GM18868 (cell line): Measurements from ENCODE around the gene MACF1.
A peak's percentile ranks its signal among the peaks of the same experiment; 100 is the strongest.
"Not testable (repeated sequence)": the region's sequence is repeated elsewhere in the genome, so short reads cannot be mapped to it uniquely, and the experiment has no call there.

ENCODE experiments used
- ATAC-seq: cut with Tn5 transposase; IDR thresholded peaks from one replicate; pipeline ENCODE4 v1.9.1; 2021; ENCODE audit warnings: mild to moderate bottlenecking, moderate library complexity; ENCODE audit not compliant: unreplicated experiment

MACF1 gene

GRCh38 chr1:39178541-39179431, 25.7 kb upstream of the MACF1 start:
- ATAC-seq, result no peak

GRCh38 chr1:39181311-39181710, 23.2 kb upstream of the MACF1 start:
- ATAC-seq, result no peak

- no peak for ATAC-seq
These were observed 21.7 kb upstream of the MACF1 start for GRCh38 chr1:39182804-39183203.

DNA sequence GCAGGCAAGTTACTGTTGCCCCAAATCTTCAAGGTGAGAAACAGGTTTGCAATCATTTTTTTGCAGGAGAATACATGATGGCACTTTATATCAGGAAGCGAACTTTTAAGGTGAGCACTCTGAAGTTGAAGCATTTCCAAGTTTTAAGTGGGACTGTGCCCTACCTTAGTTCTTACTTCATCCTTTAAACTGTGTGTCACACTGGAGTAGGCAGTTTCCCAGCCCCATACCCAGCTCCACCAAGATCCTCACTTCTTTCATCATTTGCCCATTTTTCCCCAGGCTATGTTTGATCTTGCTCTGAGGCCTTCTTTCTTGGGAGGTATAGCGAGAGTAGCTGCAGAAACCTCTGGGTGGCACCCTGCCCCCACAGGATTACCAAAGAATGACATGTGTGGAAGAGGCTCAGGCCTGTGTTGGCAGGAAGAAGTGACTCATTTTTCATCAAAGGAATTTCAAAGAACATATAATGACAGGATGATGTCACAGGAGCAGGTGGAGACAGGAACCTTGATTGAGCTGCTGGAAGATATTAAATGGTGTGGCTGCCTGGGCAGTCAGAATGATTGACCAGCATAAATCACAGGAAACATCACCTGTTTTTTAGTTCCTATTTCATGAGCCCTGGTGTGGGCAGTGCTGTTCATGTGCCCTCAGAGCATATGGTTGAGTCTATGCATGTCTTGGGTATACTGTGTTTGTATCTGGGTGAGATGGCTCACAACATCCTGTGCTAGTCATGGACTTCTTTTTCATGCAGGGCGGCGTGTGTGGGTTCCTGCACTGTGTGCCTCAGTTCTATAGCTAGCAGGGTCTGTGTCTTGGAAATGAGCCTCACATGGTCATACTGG, 20.8 kb upstream of the MACF1 start:
- ATAC-seq, result no peak

DNA sequence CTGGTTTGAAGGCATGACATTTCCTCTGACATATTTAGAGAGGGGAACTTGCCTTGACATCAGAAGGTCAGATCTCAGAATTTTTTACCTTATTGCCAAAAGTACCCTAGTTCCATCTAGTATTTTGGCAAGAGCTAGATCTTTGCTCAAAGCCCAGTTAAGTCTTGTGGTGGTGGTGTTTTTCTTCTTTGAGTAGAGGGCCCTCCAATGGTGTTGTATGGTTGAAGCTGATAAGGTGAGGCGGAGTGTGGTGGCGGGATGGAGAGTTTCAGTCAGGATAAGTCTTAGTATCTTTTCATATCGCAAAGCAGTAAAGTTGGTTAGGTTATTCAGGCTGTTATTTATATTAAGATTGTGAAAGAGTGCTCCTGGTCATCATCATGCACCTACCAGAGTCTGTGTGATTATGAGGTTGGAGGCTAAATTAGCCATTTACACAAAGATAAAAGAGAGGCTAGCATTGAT, 20.1 kb upstream of the MACF1 start:
- ATAC-seq, result no peak

DNA sequence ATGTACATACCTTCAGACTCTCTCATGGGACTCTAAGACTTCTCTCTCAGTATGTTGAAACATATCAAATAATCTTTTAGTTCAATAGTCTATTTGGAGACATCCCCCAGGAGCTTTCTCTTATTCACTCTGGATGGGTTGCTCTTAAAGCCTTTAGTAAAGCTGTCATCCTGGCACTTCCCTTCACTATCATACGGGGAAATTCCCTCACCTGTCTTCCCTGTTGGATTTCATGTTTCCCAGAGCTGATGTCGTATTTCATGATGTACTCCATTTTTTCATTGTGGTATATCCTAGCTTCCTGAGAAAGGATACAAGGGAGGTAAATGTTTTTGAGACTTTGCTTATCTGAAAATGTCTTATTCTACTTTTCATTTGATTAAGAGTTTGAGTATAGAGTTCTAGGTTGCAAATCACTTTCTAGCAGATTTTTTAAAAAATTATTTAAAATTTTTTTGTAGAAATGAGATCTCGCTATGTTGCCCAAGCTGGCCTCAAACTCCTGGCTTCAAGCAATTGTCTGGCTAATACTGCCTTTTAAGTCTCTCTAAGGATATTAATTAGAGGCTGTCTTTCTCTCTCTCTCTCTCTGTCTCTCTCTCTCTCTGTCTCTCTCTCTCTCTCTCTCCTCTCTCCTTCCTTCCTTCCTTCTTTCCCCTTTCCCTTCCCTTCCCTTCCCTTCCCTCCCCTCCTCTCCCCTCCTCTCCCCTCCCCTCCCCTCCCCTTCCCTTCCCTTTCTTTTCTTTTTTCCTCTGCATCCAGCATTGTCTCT, 17.0 kb upstream of the MACF1 start:
- no peak for ATAC-seq

DNA sequence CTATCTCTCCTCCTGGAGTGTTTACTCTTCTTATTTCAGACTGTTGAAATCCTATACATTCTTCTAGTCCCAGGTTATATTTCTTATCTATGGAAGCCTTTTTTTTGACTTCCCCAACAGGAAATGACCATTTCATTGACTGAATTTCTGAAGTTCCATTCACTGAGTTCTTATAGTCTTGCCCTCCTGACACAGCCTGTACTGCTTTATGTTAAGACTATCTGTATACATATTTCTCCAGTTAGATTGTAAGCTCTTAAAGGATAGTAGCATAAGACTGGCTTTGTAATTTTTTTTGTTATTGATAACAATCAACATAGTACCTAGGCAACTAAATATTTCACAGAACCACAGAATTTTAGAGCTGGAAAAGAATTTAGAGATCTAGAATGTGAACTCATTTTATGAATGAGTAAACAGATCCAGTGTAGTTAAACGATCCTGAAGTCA, 14.9 kb upstream of the MACF1 start:
- ATAC-seq, result no peak

DNA sequence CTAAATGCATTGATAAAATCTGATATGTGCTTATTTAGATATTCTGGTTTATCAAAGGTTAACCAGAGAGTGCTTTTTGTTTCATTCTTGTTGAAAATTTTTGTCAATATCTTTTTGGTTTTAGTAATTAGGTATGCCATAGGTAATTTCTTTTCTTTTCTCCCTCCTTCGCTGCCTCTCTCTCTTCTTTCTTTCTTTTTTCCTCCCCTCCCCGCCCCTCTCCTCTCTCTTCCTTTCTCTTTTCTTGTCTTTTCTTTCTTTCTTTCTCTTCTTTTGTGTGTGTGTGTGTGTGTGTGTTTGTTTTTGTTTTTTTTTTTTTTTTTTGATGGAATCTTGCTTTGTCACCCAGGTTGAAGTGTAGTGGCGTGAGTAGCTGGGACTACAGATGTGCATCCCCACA, 14.4 kb upstream of the MACF1 start:
- no peak for ATAC-seq

DNA sequence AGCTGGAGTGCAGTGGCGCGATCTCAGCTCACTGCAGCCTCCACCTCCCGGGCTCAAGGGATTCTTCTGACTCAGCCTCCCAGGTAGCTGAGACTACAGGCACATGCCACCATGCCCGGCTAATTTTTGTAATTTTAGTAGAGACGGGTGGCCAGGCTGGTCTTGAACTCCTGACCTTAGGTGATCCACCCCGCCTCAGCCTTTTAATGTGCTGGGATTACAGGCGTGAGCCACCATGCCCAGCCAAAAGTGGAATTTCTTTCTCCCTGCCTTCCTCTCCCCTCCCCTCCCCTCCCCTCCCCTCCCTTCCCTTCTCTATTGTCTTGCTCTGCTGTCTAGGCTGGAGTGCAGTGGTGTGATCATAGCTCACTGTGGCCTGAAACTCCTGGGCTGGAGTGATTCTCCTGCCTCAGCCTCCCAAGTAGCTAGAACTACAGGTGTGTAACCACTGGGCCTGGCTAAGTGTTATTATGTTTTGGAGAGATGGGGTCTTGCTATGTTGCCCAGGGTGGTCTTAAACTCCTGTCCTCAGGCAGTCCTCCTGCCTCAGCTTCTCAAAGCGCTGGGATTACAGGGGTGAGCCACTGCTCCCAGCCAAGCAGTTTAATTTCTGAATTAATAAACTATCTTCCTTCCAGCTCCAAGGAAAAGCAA, 10.0 kb upstream of the MACF1 start:
- ATAC-seq, result no peak

GRCh38 chr1:39195166-39196111, 9.1 kb upstream of the MACF1 start:
- ATAC-seq, result no peak

GRCh38 chr1:39196244-39197215, 8.0 kb upstream of the MACF1 start:
- ATAC-seq, result peak; percentile 50

DNA sequence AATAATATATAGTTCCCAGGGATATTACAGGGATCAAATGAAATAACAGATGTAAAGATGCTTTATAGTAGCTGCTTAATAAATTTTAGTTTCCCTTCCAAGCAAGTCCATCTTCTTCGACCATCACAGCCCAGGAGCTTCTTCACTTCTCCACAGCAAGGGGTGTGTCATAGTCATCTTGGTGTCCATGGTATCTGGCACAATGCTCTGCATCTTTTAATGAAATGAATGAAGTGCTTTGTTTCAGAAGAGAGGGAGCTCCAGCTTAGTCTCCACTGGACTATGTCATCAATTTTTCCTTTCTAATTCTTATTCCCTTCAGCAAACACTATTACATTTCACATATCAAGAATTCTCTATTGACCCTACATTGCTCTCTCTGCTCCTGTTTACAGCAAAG, 4.9 kb upstream of the MACF1 start:
- no peak for ATAC-seq

DNA sequence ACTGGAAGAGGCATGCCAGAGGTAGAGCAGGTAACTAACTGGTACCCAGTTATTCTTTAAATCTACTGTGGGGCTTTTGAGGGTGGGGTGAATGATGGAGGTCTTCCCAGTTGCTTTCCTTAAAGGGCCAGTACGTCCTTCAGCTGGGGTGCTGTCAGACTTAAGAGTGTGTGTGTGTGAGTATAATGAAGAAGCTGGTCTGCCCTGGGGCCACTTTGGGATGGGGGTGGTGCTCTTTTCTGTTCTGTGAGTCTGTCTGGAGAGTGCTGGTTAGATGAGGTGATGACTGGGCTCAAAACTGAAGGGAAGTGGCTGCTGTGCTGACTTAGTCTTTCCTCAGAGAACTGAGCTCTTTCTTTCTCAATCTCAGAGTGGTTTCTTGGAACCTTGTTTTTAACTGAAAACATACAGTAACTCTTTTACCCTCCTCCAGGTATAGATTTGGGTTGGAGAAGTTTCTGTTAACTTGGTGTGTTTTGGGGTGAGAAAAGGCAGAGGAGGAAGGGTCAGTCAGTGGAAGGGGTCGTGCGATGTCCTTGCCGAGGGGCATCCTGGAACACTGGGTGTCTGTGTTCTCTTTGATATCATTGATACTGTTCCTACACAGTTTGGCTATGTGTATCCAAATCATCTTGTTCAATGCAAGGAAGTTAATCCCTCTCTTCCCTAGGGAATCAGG, 746 bp downstream of the MACF1 start:
- ATAC-seq, result no peak

GRCh38 chr1:39205781-39206464, 1.4 kb downstream of the MACF1 start:
- ATAC-seq, result no peak

GRCh38 chr1:39208360-39208759, 3.9 kb downstream of the MACF1 start:
- ATAC-seq, result not testable (repeated sequence)

GRCh38 chr1:39210649-39211048, 6.2 kb downstream of the MACF1 start:
- no peak for ATAC-seq

GRCh38 chr1:39212499-39212898, 8.0 kb downstream of the MACF1 start:
- no peak for ATAC-seq
